ENCODE results near the gene LRRC23. TPM values are rescaled to one million over a fixed set of nuclear protein-coding genes. Genes with fewer than 3 reads are reported as not detected.

The LRRC23 gene
- total RNA-seq, 1 experiment from 2014 or later, result 5.1 TPM

DNA sequence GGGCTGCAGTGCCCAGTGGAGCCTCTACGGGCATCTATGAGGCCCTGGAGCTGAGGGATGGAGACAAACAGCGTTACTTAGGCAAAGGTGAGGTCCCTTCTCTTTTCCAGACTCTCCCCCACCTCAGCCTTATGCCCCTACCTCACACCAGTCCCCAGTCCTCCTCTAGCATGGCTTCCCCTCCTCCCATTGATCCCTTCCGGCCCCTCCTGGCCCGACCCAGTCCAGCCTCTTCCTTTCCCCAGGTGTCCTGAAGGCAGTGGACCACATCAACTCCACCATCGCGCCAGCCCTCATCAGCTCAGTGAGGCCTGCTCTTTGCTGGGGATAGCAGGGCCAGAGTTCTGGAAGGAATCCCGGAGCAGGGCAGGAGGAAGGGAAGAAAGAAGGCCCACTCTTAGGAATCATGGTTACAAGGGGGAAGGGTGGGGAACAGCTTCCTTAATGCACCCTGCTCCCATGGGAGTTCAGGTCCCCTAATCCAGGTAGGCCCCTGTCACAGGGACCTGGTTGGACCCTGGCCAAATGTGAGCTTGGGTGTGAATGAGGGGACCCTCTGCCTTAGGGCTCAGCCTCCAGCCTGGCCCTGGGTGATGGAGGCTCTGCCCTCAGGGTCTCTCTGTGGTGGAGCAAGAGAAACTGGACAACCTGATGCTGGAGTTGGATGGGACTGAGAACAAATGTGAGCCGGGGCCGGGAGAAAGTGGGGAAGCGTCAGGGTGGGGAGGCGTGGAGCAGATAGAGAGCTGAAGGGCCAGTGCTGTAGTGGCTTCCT is 12.0 kb downstream of the LRRC23 start:
- ATAC-seq, result no peak
- H3K9me2 ChIP-seq (replicated peaks; ENCODE audit: low read length), result no peaks in the 10 kb centered on the region
- no peaks in the 10 kb centered on the region for H3K27me3 ChIP-seq (ENCODE audit: low read length)
- no peak overlapping the region for H3K27ac ChIP-seq (ENCODE audit: low read length)
- no peaks in the 10 kb centered on the region for H3K36me3 ChIP-seq (ENCODE audit: low read depth, low read length)
- H3F3A ChIP-seq (ENCODE audit: low read length, unreplicated experiment), result no peaks in the 10 kb centered on the region
- TF ChIP-seq EZH2phosphoT487 (IDR thresholded peaks at IDR 0.05; ENCODE audit: borderline replicate concordance, low read length) (no peak), EZH2 (IDR thresholded peaks at IDR 0.05; ENCODE audit: low read length, unreplicated experiment) (no peak)
- TF ChIP-seq, protein P1, sequence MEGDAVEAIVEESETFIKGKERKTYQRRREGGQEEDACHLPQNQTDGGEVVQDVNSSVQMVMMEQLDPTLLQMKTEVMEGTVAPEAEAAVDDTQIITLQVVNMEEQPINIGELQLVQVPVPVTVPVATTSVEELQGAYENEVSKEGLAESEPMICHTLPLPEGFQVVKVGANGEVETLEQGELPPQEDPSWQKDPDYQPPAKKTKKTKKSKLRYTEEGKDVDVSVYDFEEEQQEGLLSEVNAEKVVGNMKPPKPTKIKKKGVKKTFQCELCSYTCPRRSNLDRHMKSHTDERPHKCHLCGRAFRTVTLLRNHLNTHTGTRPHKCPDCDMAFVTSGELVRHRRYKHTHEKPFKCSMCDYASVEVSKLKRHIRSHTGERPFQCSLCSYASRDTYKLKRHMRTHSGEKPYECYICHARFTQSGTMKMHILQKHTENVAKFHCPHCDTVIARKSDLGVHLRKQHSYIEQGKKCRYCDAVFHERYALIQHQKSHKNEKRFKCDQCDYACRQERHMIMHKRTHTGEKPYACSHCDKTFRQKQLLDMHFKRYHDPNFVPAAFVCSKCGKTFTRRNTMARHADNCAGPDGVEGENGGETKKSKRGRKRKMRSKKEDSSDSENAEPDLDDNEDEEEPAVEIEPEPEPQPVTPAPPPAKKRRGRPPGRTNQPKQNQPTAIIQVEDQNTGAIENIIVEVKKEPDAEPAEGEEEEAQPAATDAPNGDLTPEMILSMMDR (conservative IDR thresholded peaks at IDR 0.05; ENCODE audit: low read depth, low read length), result no peak
- ChIA-PET CTCF (no interaction called here), POLR2A (ENCODE audit: unreplicated experiment) (interaction anchor here (0.7 kb wide), 1 partner anchor 25 kb away, joined by 3 read pairs; no protein-coding TSS in a partner anchor)
- H3K9ac ChIP-seq (ENCODE audit: low read length), result no peak overlapping the region
- DNase-seq, result no peak
- 0 out of 2 replicates have a peak, but pooled peaks cover 4% of the 10 kb centered on the region for H3K4me1 ChIP-seq (ENCODE audit: insufficient read depth, low read length)
- no peaks in the 10 kb centered on the region for H4K20me1 ChIP-seq (ENCODE audit: low read length)
- no peak overlapping the region for H3K4me3 ChIP-seq (ENCODE audit: low read length)
- no TSS peak for BruUV-seq (replicated peaks)
- intact Hi-C loops (cut with micrococcal nuclease), result no loop called here
- H3K4me2 ChIP-seq (ENCODE audit: low read length), result no peak overlapping the region
- H2AFZ ChIP-seq (ENCODE audit: low read length), result no peak overlapping the region
- H3K79me2 ChIP-seq (ENCODE audit: low read length), result peaks cover 15% of the 10 kb centered on the region
- H3K9me3 ChIP-seq (ENCODE audit: low read length), result no peaks in the 10 kb centered on the region

DNA sequence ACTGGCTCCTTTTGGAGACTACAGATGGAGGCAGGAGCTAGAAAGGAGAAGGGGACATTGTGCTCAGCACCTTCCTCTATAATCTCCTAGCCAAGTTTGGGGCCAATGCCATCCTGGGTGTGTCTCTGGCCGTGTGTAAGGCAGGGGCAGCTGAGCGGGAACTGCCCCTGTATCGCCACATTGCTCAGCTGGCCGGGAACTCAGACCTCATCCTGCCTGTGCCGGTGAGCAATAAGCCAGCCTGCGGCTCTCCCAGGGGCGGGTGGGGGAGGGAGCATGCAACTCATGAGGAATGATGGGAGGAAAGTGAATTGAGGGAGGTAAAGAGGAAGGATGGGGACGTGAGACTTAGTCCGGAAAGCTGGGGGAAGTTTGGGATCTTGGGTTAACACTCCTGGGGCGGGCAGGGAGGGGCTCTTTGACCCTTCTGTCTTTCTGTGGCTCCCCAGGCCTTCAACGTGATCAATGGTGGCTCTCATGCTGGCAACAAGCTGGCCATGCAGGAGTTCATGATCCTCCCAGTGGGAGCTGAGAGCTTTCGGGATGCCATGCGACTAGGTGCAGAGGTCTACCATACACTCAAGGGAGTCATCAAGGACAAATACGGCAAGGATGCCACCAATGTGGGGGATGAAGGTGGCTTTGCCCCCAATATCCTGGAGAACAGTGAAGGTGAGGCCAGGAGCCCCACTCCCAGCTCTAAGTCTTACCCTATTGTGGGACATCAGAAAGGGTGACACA is 13.0 kb downstream of the LRRC23 start:
- Histone ChIP-seq H3K4me1 (ENCODE audit: insufficient read depth, low read length) (0 out of 2 replicates have a peak, but pooled peaks cover 4% of the 10 kb centered on the region), H3K4me2 (ENCODE audit: low read length) (no peak overlapping the region), H3K9ac (ENCODE audit: low read length) (no peak overlapping the region), H3K79me2 (ENCODE audit: low read length) (peaks cover 15% of the 10 kb centered on the region), H3K4me3 (ENCODE audit: low read length) (no peak overlapping the region), H3K36me3 (ENCODE audit: low read depth, low read length) (no peaks in the 10 kb centered on the region), H3K9me2 (replicated peaks; ENCODE audit: low read length) (no peaks in the 10 kb centered on the region), H2AFZ (ENCODE audit: low read length) (no peak overlapping the region), H3K27me3 (ENCODE audit: low read length) (no peaks in the 10 kb centered on the region), H3K27ac (ENCODE audit: low read length) (no peak overlapping the region), H4K20me1 (ENCODE audit: low read length) (no peaks in the 10 kb centered on the region), H3K9me3 (ENCODE audit: low read length) (no peaks in the 10 kb centered on the region), H3F3A (ENCODE audit: low read length, unreplicated experiment) (no peaks in the 10 kb centered on the region)
- CTCF ChIA-PET, result no interaction called here
- DNase-seq (no peak), ATAC-seq (no peak)
- POLR2A ChIA-PET (ENCODE audit: unreplicated experiment), result no interaction called here
- intact Hi-C loops (cut with micrococcal nuclease), result no loop called here
- no TSS peak for BruUV-seq (replicated peaks)
- TF ChIP-seq, protein P1 (conservative IDR thresholded peaks at IDR 0.05; ENCODE audit: low read depth, low read length), result no peak
- TF ChIP-seq EZH2phosphoT487 (IDR thresholded peaks at IDR 0.05; ENCODE audit: borderline replicate concordance, low read length) (no peak), EZH2 (IDR thresholded peaks at IDR 0.05; ENCODE audit: low read length, unreplicated experiment) (no peak)

DNA sequence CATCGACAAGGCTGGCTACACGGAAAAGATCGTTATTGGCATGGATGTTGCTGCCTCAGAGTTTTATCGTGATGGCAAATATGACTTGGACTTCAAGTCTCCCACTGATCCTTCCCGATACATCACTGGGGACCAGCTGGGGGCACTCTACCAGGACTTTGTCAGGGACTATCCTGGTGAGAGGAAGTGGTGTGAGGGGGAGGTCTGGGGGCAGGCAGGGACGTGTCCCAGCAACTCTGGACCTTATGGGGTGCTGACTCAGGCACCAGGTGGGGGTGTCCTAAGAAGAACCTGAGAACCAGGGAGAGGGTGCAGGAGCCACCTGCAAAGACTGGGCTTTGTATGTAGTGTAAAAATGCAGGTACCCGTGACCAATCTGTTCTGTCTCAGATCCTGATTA is 15.0 kb downstream of the LRRC23 start:
- no peak for ATAC-seq
- no peak for TF ChIP-seq EZH2phosphoT487 (IDR thresholded peaks at IDR 0.05; ENCODE audit: borderline replicate concordance, low read length)
- TF ChIP-seq, protein P1 (conservative IDR thresholded peaks at IDR 0.05; ENCODE audit: low read depth, low read length), result 0 out of 2 replicates have a peak, but pooled peaks have one; percentile 20
- Histone ChIP-seq H3K9me2 (replicated peaks; ENCODE audit: low read length) (no peaks in the 10 kb centered on the region), H3K4me3 (ENCODE audit: low read length) (no peak overlapping the region), H3K79me2 (ENCODE audit: low read length) (peaks cover 14% of the 10 kb centered on the region), H3K27me3 (ENCODE audit: low read length) (no peaks in the 10 kb centered on the region), H3K4me2 (ENCODE audit: low read length) (no peak overlapping the region), H3F3A (ENCODE audit: low read length, unreplicated experiment) (no peaks in the 10 kb centered on the region), H2AFZ (ENCODE audit: low read length) (no peak overlapping the region), H3K9ac (ENCODE audit: low read length) (no peak overlapping the region), H3K9me3 (ENCODE audit: low read length) (no peaks in the 10 kb centered on the region), H3K27ac (ENCODE audit: low read length) (no peak overlapping the region), H3K4me1 (ENCODE audit: insufficient read depth, low read length) (peaks cover 7% of the 10 kb centered on the region), H4K20me1 (ENCODE audit: low read length) (no peaks in the 10 kb centered on the region), H3K36me3 (ENCODE audit: low read depth, low read length) (no peaks in the 10 kb centered on the region)
- no peak for DNase-seq
- intact Hi-C loops (cut with micrococcal nuclease), result no loop called here
- no TSS peak for BruUV-seq (replicated peaks)
- CTCF ChIA-PET, result no interaction called here
- POLR2A ChIA-PET (ENCODE audit: unreplicated experiment), result no interaction called here

All from PC-3 (cell line).